ENCODE measurements around the gene SOX5. TPM values are rescaled to one million over a fixed set of nuclear protein-coding genes. Genes with fewer than 3 reads are reported as not detected.
"Not testable (repeated sequence)": the region's sequence is repeated elsewhere in the genome, so short reads cannot be mapped to it uniquely, and the experiment has no call there.

Gene SOX5
- total RNA-seq, 2 donors from 2014 or later: 3.0 to 13.3 TPM

DNA sequence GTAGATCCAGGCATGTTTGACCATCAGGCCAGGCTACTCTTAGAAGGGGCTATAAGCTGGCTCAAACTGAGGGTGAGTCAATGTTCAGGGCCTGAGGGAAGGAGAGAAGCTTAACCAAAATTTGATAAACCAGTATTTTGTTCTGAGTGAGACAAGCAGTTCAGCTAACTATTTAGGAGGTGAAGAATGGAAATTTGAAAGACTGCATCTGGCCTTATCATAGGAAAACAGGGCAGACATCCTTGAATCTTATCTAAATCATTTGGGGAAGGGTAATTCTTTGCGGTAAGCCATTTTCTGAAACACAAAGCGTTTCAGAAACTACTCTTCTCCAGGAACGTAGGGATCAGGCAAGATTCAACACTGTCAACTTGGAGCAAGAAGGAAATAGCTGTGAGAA is 447.2 kb downstream of the SOX5 start:
- ATAC-seq (no peak), DNase-seq (ENCODE audit: low spot score) (no peak)
- Mint-ChIP-seq H3K4me1 (ENCODE audit: low read depth in 2 of 2) (no peaks in the 10 kb centered on the region), H3K27ac (no peak overlapping the region), H3K4me3 (no peak overlapping the region), H3K36me3 (no peaks in the 10 kb centered on the region), H3K27me3 (no peaks in the 10 kb centered on the region), H3K9me3 (peaks cover 23% of the 10 kb centered on the region)

DNA sequence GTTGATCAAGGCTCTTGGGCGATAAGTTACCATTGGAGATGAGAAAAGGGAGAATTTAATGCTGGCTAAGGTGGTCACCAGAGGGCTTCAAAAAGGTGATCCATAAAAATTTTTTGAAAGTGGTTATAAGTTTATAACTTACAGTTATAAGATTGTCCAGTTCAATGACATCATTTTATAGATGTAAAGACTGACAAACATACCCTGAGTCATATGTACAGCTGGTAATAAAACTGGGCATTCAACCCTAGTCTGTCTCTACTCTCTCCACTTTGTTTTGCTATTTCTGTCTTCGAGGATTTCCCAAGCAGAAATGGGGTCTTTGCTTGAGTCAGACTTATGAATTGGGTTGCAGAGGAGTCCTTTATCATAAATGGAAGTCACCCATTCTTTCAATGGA is 454.0 kb downstream of the SOX5 start:
- Mint-ChIP-seq H3K4me1 (ENCODE audit: low read depth in 2 of 2) (no peaks in the 10 kb centered on the region), H3K27ac (no peak overlapping the region), H3K36me3 (no peaks in the 10 kb centered on the region), H3K27me3 (no peaks in the 10 kb centered on the region), H3K4me3 (no peak overlapping the region), H3K9me3 (peaks cover 10% of the 10 kb centered on the region)
- no peak for ATAC-seq
- no peak for DNase-seq (ENCODE audit: low spot score)

GRCh38 chr12:23493672-23494071 is 455.8 kb downstream of the SOX5 start:
- Mint-ChIP-seq H3K27me3 (no peaks in the 10 kb centered on the region), H3K4me1 (ENCODE audit: low read depth in 2 of 2) (no peaks in the 10 kb centered on the region), H3K27ac (no peak overlapping the region), H3K9me3 (peaks cover 6% of the 10 kb centered on the region), H3K4me3 (no peak overlapping the region), H3K36me3 (no peaks in the 10 kb centered on the region)
- ATAC-seq (no peak), DNase-seq (ENCODE audit: low spot score) (no peak)

- not testable (repeated sequence) for H3K27me3 Mint-ChIP-seq; H3K36me3 Mint-ChIP-seq; H3K9me3 Mint-ChIP-seq; H3K4me3 Mint-ChIP-seq; H3K27ac Mint-ChIP-seq; ATAC-seq; DNase-seq (ENCODE audit: low spot score); H3K4me1 Mint-ChIP-seq (ENCODE audit: low read depth in 2 of 2)
Measured at GRCh38 chr12:23491029-23491428, 458.4 kb downstream of the SOX5 start.

DNA sequence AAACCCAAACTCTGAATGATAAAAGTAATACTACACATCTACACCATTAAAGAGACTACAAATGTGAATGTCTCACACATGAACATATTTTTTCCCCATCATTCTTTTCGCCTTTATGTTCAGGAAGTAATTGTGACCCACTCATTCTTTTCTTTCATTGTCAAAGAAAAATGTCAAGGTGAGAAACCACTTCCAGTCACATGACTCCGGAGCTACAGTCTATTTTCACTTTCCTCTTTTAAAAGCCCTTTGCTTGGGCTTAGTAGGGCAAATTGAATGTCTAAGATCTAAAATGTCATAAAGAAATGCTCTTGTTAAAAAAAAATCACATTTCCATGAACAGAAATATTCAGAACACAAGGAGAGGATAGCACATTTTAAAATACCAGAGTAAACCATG is 461.3 kb downstream of the SOX5 start:
- no peak for ATAC-seq
- Mint-ChIP-seq H3K27ac (no peak overlapping the region), H3K4me1 (ENCODE audit: low read depth in 2 of 2) (no peaks in the 10 kb centered on the region), H3K27me3 (no peaks in the 10 kb centered on the region), H3K36me3 (no peaks in the 10 kb centered on the region), H3K4me3 (no peak overlapping the region), H3K9me3 (peaks cover 10% of the 10 kb centered on the region)
- no peak for DNase-seq (ENCODE audit: low spot score)

GRCh38 chr12:23484238-23484637 is 465.2 kb downstream of the SOX5 start:
- Mint-ChIP-seq H3K4me1 (ENCODE audit: low read depth in 2 of 2) (no peaks in the 10 kb centered on the region), H3K4me3 (no peak overlapping the region), H3K9me3 (peaks cover 22% of the 10 kb centered on the region), H3K36me3 (no peaks in the 10 kb centered on the region), H3K27ac (no peak overlapping the region), H3K27me3 (no peaks in the 10 kb centered on the region)
- ATAC-seq (no peak), DNase-seq (ENCODE audit: low spot score) (no peak)

GRCh38 chr12:23482571-23482970 is 466.9 kb downstream of the SOX5 start:
- ATAC-seq: no peak
- H3K4me1 Mint-ChIP-seq (ENCODE audit: low read depth in 2 of 2): no peaks in the 10 kb centered on the region
- no peaks in the 10 kb centered on the region for H3K36me3 Mint-ChIP-seq
- H3K9me3 Mint-ChIP-seq: peaks cover 29% of the 10 kb centered on the region
- H3K27ac Mint-ChIP-seq: no peak overlapping the region
- H3K4me3 Mint-ChIP-seq: no peak overlapping the region
- H3K27me3 Mint-ChIP-seq: no peaks in the 10 kb centered on the region
- no peak for DNase-seq (ENCODE audit: low spot score)
